ENCODE results near the gene FBXO8.
"Not testable (repeated sequence)": the region's sequence is repeated elsewhere in the genome, so short reads cannot be mapped to it uniquely, and the experiment has no call there.

FBXO8 gene

GRCh38 chr4:174283507-174284471 lies at the start of gene FBXO8, which contains the start of gene CEP44:
Gene FBXO8, minus strand, starts transcription at chr4:174283667. Its CDS starts 20,575 bp downstream, at chr4:174263092.
Gene CEP44, plus strand, starts transcription at chr4:174283911. Its CDS starts 15,211 bp downstream, at chr4:174299122.
- DNase-seq (ENCODE audit: low read depth in 2 of 2), result peak; percentile 31 to 45

GRCh38 chr4:174332741-174333493 lies 49.5 kb upstream of the FBXO8 start:
- no peak for DNase-seq (ENCODE audit: low read depth in 2 of 2)

- DNase-seq (ENCODE audit: low read depth in 2 of 2), result no peak
These were observed 41.3 kb upstream of the FBXO8 start for GRCh38 chr4:174324725-174325124.

DNA sequence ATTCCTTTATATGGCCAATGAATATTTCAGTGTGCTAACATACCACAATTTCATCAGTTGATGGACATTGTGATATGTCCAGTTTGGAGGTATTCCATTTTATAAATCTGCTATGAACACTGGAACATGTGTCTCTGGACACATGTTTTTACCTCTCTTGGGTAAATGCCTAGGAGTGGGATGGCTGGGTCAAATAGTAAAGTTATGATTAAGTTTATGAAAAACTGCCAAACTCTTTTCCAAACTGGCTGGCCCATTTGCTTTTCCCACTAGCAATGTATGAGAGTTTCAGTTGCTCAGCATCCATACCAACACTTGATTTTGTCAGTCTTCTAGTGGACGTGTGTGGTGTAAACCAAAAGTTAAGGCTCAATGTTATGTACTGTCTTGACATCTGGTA lies 40.8 kb upstream of the FBXO8 start:
- DNase-seq (ENCODE audit: low read depth in 2 of 2), result no peak

- no peak for DNase-seq (ENCODE audit: low read depth in 2 of 2)
These were observed 37.2 kb upstream of the FBXO8 start for GRCh38 chr4:174320494-174321199.

- no peak for DNase-seq (ENCODE audit: low read depth in 2 of 2)
These were observed 35.6 kb upstream of the FBXO8 start for GRCh38 chr4:174318829-174319764.

GRCh38 chr4:174317531-174317930 lies 34.1 kb upstream of the FBXO8 start:
- DNase-seq (ENCODE audit: low read depth in 2 of 2), result no peak

GRCh38 chr4:174316954-174317353 lies 33.5 kb upstream of the FBXO8 start:
- no peak for DNase-seq (ENCODE audit: low read depth in 2 of 2)

GRCh38 chr4:174316546-174316945 lies 33.1 kb upstream of the FBXO8 start:
- no peak for DNase-seq (ENCODE audit: low read depth in 2 of 2)

DNA sequence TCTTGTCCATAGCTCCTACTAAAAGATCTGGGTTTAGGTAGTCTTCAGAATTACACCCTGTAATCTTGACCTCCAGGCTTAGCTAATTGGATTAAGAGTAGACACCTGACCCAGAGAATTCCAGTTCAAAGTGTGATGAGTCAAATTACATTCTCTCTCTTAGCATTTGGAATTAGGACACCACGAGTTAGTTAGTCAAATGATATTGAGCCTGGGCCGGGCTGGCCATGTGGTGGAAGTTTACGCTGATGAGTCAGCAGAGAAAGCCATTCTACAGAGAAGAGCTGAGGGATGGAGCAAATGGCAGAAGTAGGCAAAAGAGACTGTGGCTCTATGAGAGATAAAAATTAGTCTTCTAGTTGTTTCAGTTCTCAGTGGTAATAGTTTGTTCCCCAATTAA lies 31.3 kb upstream of the FBXO8 start:
- no peak for DNase-seq (ENCODE audit: low read depth in 2 of 2)

DNA sequence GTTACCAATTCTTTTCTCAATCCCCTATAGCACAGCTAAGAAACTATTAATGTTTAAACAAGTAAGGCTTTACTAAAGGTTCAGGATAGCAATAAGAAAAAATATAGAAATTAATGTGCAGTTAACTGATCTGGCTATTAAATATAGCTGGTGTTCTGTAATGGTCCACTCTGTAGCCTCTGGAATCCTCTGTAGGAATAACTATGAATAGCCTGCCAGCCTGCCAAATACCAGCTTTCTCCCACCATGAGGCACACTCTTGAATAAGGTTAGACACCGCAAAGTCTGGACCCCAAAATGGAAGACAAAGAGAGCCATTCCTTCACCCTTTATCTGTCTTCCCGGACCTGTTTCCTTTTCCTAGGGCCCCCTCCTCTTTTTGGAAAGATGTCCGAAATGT lies 30.8 kb upstream of the FBXO8 start:
- DNase-seq (ENCODE audit: low read depth in 2 of 2), result no peak

- DNase-seq (ENCODE audit: low read depth in 2 of 2), result no peak
These were observed 29.5 kb upstream of the FBXO8 start for GRCh38 chr4:174312993-174313392.

DNA sequence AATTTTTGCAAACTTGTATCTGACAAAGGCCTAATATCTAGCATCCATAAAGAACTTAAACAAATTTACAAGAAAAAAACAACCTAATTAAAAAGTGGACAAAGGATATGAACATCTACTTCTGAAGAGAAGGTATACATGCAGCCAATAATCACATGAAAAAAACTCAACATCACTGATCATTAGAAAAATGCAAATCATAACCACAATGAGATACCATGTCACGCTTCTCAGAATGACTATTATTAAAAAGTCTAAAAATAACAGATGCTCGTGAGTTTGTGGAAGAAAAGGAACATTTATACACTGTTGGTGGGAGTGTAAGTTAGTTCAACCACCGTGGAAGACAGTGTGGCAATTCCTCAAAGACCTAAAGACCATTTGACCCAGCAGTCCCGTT lies 24.2 kb upstream of the FBXO8 start:
- DNase-seq (ENCODE audit: low read depth in 2 of 2), result no peak

DNA sequence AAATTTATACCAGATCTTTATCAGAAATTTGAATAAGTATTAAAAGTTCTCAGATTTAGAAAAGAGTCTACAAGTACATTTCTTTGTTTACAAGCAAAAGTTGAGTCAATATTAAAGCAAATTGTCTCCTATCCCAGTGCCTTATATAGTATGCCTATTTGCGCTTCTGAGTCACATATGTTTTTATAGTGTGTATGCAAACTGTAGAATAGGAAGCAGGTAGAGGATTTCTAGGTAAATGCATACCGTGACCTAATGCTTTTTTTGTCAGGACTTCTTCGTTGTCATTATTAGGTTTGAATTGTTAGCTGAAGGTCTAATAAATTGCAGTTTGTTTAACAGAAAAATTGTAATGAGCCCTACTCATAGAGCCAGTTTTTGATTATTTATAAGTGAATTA lies 22.5 kb upstream of the FBXO8 start:
- no peak for DNase-seq (ENCODE audit: low read depth in 2 of 2)

- DNase-seq (ENCODE audit: low read depth in 2 of 2), result no peak
These were observed 21.2 kb upstream of the FBXO8 start for GRCh38 chr4:174304664-174305063.

DNA sequence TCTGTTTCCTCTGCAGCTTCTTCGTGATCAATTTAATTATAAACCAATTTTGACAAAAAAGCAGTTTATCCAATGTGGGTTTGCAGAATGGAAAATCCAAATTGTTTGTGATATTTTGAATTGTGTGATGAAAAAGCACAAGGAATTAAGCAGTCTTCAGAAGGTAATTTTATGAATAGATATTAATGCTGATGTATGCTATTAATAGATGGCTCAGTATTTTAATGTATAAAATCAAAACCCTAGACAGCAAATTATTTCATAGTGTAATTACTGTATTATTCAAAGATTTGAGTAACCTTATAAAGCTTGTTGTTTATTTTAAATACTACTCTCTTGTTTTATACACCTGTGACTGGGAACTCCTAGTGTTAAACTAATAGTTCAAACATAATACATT lies 20.2 kb upstream of the FBXO8 start:
- DNase-seq (ENCODE audit: low read depth in 2 of 2), result no peak

GRCh38 chr4:174295142-174295541 lies 11.7 kb upstream of the FBXO8 start:
- not testable (repeated sequence) for DNase-seq (ENCODE audit: low read depth in 2 of 2)

DNA sequence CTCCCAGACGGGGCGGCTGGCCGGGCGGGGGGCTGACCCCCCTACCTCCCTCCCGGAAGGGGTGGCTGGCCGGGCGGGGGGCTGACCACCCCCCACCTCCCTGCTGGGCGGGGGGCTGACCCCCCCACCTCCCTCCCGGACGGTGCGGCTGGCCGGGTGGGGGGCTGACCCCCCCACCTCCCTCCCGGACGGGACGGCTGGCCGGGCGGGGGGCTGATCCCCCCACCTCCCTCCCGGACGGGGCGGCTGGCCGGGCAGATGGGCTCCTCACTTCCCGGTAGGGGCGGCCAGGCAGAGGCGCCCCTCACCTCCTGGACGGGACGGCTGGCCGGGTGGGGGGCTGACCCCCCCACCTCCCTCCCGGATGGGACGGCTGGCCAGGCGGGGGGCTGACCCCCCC lies 11.2 kb upstream of the FBXO8 start:
- DNase-seq (ENCODE audit: low read depth in 2 of 2), result not testable (repeated sequence)

DNA sequence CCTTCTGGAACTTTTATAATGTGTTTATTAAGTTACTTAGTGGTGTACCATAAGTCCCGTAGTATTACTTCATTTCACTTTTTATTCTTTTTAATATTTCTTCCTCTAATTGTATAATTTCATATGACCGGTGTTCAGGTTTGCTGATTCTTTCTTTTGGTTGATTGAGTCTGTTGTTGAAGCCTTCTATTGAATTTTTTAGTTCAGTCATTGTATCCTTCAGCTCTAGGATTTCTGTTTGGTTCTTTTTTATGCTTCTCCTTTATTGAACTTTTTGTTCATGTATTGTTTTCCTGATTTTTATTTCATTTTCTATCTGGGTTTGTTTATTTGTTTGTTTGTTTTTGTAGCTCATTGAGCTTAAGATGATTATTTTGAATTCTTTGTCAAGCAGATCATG lies 9.0 kb upstream of the FBXO8 start:
- DNase-seq (ENCODE audit: low read depth in 2 of 2), result no peak

DNA sequence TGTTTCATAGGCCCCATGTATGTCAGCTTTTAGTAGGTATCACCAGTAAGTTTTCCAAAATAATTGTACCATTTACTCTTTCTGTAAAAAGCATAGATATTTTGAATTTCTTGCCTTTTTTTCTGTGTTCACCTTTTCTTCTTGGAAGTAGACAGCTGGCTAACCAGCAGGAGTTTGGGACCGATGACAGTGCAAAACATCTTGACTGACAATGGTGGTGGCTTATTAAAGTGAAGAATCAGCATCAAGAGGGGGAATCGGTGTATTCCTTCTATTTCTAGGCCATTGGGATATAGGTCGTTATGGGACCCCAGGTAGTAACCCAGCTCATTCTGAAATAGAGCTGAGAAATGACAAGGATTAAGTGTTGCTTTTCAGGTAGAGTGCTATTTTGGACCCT lies 3.4 kb upstream of the FBXO8 start:
- DNase-seq (ENCODE audit: low read depth in 2 of 2), result no peak

DNA sequence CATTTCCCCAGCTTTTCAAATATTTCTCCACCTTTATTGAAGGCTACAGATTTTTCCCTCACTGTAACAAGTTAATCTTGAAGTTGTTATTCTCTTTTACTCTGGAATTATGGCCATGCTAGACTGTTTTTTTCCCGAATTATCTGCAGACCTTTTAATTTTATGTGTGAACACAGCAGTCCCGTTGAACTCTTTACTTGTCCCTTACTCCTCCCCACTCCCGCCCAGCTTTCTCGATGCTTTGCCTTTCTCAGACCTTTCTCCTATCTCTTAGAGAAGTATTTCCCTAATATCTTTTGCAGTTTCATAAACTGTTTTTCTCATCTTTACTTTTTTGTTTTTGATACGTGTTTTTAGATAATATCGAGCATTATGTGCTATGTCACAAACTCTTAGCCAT lies 1.0 kb upstream of the FBXO8 start:
- no peak for DNase-seq (ENCODE audit: low read depth in 2 of 2)

Data from stimulated activated CD8-positive, alpha-beta memory T cell treated with anti-CD3 and anti-CD28 coated beads, Interleukin-2, amount 100 ng/mL, for 48 hours (primary cell).